H1 (cell line): ENCODE data around the gene PRKCH. TPM values are rescaled to one million over a fixed set of nuclear protein-coding genes. Genes with fewer than 3 reads are reported as not detected.

Experiments
- BRCA1 ChIP-seq: IDR thresholded peaks from 2 replicates; pipeline ENCODE4 v1.6.1; 2012; ENCODE audit warnings: low read depth, low read length, improper control_type of control experiment
- CEBPB ChIP-seq: IDR thresholded peaks from 2 replicates; pipeline ENCODE4 v1.6.1; 2012; ENCODE audit warnings: low read depth, low read length
- CHD2 ChIP-seq: IDR thresholded peaks from 2 replicates; pipeline ENCODE4 v1.6.1; 2012; ENCODE audit warnings: low read length, improper control_type of control experiment
- CTBP2 ChIP-seq: IDR thresholded peaks from 2 replicates; pipeline ENCODE4 v1.7.0; 2011; ENCODE audit warnings: borderline replicate concordance, mild to moderate bottlenecking, moderate library complexity, mixed read lengths, low read length; ENCODE audit not compliant: insufficient read depth, insufficient read length
- FOSL1 ChIP-seq: IDR thresholded peaks from 2 replicates; pipeline ENCODE4 v1.6.1; 2011; ENCODE audit warnings: mild to moderate bottlenecking, low read depth, low read length, moderate library complexity; ENCODE audit not compliant: insufficient read depth
- GTF2F1 ChIP-seq: IDR thresholded peaks from 2 replicates; pipeline ENCODE4 v1.6.1; 2012; ENCODE audit warnings: low read depth, low read length, improper control_type of control experiment, borderline replicate concordance
- NANOG ChIP-seq: IDR thresholded peaks from 2 replicates; pipeline ENCODE4 v1.6.1; 2011; ENCODE audit warnings: low read length, low read depth, mild to moderate bottlenecking, inconsistent platforms; ENCODE audit not compliant: insufficient read depth, poor library complexity, severe bottlenecking
- RFX5 ChIP-seq: IDR thresholded peaks from 2 replicates; pipeline ENCODE4 v1.6.1; 2011; ENCODE audit warnings: low read depth, low read length, improper control_type of control experiment, borderline replicate concordance
- polyA plus RNA-seq, 7 experiments: library from polyadenylated mRNA; depleted of rRNA in 3 of 7; stranded (reverse) in 5 of 7; unstranded in 2 of 7; fragments of >200 nt in 5 of 7; fragments of 200-250 nt in 2 of 7; gene quantifications; 1 replicate in 5 of 7; 2 replicates in 1 of 7; 4 replicates in 1 of 7; pipeline versions ENCODE4 v1.2.1 to v1.2.3, GENCODE V29; 2011 to 2013; ENCODE audit warnings: missing spikeins in 2 of 7, mixed read lengths in 2 of 7
- total RNA-seq: library from RNA; stranded (reverse); fragmentation: NEBNext Ultra II Directional; extraction: Animal tissue kit (Norgen Biotek cat#: 25700); gene quantifications from 2 replicates; pipeline ENCODE4 v1.2.1, GENCODE V29; 2021
- TF ChIP-seq, protein P1 (sequence below): fragments of 300-600 bp; sonication (generic); IDR thresholded peaks from 2 replicates; pipeline ENCODE4 v1.7.1; 2012; ENCODE audit warnings: low read length, moderate library complexity, mild to moderate bottlenecking, inconsistent platforms; ENCODE audit not compliant: insufficient replicate concordance
- TF ChIP-seq, protein P2 (sequence below): IDR thresholded peaks from 2 replicates; pipeline ENCODE4 v1.6.1; 2012; ENCODE audit warnings: inconsistent platforms
- TF ChIP-seq, protein P3 (sequence below): IDR thresholded peaks from 2 replicates; pipeline ENCODE4 v1.6.1; 2011; ENCODE audit warnings: low read length, improper control_type of control experiment

PRKCH gene
- total and polyA plus RNA-seq, 2 of the 8 experiments (the other 6 are each of a cell fraction or from before 2014, with no cell fraction given): 6.4 to 7.0 TPM

DNA sequence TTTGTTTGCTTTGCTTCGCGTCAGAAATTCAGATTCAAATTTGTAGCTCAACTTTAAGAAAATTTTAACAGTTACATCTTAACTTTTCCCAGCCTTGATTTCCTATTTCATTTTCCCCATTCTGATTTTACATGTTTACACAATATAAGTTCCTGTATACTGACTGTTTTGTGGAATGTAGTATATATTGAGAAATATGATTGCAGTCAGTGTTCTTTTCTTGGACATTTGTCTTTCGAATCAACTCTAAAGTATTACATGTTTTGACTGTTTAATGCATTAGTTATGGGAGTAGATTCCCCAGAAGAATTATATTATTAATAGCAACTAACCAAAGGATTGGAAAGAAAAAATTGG is 48.1 kb downstream of the PRKCH start (continued):
- TF ChIP-seq, protein P1, sequence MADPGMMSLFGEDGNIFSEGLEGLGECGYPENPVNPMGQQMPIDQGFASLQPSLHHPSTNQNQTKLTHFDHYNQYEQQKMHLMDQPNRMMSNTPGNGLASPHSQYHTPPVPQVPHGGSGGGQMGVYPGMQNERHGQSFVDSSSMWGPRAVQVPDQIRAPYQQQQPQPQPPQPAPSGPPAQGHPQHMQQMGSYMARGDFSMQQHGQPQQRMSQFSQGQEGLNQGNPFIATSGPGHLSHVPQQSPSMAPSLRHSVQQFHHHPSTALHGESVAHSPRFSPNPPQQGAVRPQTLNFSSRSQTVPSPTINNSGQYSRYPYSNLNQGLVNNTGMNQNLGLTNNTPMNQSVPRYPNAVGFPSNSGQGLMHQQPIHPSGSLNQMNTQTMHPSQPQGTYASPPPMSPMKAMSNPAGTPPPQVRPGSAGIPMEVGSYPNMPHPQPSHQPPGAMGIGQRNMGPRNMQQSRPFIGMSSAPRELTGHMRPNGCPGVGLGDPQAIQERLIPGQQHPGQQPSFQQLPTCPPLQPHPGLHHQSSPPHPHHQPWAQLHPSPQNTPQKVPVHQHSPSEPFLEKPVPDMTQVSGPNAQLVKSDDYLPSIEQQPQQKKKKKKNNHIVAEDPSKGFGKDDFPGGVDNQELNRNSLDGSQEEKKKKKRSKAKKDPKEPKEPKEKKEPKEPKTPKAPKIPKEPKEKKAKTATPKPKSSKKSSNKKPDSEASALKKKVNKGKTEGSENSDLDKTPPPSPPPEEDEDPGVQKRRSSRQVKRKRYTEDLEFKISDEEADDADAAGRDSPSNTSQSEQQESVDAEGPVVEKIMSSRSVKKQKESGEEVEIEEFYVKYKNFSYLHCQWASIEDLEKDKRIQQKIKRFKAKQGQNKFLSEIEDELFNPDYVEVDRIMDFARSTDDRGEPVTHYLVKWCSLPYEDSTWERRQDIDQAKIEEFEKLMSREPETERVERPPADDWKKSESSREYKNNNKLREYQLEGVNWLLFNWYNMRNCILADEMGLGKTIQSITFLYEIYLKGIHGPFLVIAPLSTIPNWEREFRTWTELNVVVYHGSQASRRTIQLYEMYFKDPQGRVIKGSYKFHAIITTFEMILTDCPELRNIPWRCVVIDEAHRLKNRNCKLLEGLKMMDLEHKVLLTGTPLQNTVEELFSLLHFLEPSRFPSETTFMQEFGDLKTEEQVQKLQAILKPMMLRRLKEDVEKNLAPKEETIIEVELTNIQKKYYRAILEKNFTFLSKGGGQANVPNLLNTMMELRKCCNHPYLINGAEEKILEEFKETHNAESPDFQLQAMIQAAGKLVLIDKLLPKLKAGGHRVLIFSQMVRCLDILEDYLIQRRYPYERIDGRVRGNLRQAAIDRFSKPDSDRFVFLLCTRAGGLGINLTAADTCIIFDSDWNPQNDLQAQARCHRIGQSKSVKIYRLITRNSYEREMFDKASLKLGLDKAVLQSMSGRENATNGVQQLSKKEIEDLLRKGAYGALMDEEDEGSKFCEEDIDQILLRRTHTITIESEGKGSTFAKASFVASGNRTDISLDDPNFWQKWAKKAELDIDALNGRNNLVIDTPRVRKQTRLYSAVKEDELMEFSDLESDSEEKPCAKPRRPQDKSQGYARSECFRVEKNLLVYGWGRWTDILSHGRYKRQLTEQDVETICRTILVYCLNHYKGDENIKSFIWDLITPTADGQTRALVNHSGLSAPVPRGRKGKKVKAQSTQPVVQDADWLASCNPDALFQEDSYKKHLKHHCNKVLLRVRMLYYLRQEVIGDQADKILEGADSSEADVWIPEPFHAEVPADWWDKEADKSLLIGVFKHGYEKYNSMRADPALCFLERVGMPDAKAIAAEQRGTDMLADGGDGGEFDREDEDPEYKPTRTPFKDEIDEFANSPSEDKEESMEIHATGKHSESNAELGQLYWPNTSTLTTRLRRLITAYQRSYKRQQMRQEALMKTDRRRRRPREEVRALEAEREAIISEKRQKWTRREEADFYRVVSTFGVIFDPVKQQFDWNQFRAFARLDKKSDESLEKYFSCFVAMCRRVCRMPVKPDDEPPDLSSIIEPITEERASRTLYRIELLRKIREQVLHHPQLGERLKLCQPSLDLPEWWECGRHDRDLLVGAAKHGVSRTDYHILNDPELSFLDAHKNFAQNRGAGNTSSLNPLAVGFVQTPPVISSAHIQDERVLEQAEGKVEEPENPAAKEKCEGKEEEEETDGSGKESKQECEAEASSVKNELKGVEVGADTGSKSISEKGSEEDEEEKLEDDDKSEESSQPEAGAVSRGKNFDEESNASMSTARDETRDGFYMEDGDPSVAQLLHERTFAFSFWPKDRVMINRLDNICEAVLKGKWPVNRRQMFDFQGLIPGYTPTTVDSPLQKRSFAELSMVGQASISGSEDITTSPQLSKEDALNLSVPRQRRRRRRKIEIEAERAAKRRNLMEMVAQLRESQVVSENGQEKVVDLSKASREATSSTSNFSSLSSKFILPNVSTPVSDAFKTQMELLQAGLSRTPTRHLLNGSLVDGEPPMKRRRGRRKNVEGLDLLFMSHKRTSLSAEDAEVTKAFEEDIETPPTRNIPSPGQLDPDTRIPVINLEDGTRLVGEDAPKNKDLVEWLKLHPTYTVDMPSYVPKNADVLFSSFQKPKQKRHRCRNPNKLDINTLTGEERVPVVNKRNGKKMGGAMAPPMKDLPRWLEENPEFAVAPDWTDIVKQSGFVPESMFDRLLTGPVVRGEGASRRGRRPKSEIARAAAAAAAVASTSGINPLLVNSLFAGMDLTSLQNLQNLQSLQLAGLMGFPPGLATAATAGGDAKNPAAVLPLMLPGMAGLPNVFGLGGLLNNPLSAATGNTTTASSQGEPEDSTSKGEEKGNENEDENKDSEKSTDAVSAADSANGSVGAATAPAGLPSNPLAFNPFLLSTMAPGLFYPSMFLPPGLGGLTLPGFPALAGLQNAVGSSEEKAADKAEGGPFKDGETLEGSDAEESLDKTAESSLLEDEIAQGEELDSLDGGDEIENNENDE: no peak
- TF ChIP-seq CHD2 (no peak), CTBP2 (no peak), CEBPB (no peak), NANOG (no peak), FOSL1 (no peak), GTF2F1 (no peak), RFX5 (no peak), BRCA1 (no peak)
- TF ChIP-seq, protein P2, sequence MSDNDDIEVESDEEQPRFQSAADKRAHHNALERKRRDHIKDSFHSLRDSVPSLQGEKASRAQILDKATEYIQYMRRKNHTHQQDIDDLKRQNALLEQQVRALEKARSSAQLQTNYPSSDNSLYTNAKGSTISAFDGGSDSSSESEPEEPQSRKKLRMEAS: no peak
- TF ChIP-seq, protein P3, sequence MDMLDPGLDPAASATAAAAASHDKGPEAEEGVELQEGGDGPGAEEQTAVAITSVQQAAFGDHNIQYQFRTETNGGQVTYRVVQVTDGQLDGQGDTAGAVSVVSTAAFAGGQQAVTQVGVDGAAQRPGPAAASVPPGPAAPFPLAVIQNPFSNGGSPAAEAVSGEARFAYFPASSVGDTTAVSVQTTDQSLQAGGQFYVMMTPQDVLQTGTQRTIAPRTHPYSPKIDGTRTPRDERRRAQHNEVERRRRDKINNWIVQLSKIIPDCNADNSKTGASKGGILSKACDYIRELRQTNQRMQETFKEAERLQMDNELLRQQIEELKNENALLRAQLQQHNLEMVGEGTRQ: no peak
